ENCODE measurements around the gene CPA2. TPM values are rescaled to one million over a fixed set of nuclear protein-coding genes. Genes with fewer than 3 reads are reported as not detected.
"Not testable (repeated sequence)": the region's sequence is repeated elsewhere in the genome, so short reads cannot be mapped to it uniquely, and the experiment has no call there.

The CPA2 gene
- not detected in 2 replicates for total RNA-seq (2014; rRNA removed; shearing (Covaris generic))

DNA sequence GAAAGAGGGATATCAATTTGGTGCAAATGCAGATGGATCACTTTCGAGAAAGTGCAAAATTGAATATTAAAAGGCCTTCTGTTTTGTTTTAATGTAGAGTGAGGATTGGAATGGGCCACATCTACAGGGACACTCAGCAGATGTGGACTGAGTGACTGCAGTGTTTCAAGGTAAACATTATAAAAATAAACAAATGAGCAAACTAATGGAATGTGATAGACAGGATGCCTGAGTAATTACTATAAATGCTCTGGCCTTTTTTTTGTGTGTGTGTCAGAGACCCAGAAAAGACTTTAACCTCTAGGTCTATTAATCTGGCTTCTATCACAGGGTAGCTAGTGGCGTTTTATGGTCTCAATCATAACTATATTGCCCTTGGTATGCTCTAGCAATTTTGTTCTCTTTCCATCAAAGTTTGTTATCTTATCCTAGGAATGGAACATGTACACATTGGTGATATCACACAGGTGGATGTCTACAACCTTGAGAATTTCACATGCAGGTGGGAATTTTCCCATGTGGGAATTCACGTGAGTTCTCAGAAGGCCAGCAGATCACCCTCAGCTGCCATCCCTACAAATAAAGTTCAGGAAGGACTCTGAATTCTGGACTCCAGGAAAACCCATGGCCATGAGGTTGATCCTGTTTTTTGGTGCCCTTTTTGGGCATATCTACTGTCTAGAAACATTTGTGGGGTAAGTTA is at the start of gene CPA2:
Gene CPA2, plus strand, starts transcription at position 606 of the 703 bp plus-strand sequence. Its CDS starts 19 bp downstream, at position 625.
- no peak for DNase-seq (ENCODE audit: low read depth)

GRCh38 chr7:130218806-130219620 is 47.6 kb upstream of the CPA2 start:
- DNase-seq (ENCODE audit: low read depth): no peak

DNA sequence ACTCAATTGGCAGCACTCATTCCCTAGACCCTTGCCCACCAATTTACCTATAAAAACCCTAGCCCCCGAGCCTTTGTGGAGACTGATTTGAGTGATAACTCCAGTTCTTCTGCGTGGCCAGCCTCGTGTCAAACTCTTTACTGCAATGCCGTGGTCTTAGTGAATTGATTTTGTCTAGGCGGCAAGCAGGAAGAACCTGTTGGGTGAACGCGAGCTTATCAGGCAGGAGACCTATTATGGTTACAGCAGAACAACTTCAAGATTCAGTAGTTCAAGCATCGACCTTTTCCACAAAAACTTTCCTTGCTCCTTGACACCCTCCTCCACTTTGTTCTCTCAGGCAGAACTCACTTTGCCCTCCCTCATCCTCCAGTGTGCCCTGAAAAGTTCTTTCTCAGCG is 46.8 kb upstream of the CPA2 start:
- DNase-seq (ENCODE audit: low read depth): no peak

GRCh38 chr7:130221746-130222145 is 44.9 kb upstream of the CPA2 start:
- no peak for DNase-seq (ENCODE audit: low read depth)

DNA sequence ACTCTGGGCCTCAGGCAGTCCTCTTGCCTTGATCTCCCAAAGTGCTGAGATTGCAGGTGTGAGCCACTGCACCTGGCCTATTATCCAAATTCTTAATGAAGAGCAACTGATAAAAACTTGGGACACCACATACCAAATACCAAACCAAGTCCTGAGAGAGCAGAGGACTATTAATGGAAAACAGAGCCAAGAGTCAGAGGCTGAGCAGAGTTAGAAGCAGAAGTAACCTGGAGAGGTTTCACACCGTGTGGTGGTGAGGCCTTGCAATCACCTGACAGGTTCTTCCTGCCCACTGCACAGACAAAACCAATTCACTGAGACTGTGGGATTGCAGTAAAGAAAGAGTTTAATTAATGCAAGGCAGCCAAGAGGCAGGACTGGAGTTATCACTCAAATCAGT is 43.0 kb upstream of the CPA2 start:
- no peak for DNase-seq (ENCODE audit: low read depth)

GRCh38 chr7:130224210-130224609 is 42.5 kb upstream of the CPA2 start:
- no peak for DNase-seq (ENCODE audit: low read depth)

GRCh38 chr7:130224923-130225322 is 41.7 kb upstream of the CPA2 start:
- DNase-seq (ENCODE audit: low read depth): peak; percentile 40

- DNase-seq (ENCODE audit: low read depth): no peak
Observed at GRCh38 chr7:130226333-130226732, 40.3 kb upstream of the CPA2 start.

DNA sequence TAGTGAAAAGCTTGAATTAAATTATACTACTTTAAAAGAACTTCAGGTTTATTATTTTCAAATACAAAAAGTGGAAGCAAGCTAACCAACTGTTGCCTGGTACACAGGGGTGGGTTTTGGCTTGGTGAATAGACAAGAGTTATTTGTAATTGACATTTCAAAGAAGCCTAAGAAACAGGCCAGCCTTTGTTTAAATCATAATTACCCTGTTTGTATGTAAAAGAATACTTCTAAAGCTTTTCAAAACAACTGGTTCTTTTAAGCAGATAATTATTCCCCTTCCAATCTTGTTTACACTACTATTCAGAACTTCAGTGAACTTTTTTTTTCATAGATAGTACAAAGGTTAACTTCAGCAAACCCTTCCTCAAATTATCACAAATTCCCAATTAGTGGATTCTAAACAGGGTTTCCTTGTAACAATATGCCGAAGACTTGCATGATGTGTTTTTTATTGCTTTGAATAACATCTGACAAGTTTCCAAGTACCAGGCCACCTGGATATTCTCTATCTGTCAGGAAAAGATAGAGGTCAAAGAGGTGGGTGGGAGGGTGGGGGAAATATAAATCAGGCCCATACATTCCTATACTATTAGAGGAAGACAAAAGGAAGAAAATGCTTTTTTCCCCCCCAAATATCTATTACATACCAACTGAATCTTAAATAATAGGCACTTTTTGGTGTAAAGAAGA is 38.6 kb upstream of the CPA2 start:
- DNase-seq (ENCODE audit: low read depth): peak; percentile 26

DNA sequence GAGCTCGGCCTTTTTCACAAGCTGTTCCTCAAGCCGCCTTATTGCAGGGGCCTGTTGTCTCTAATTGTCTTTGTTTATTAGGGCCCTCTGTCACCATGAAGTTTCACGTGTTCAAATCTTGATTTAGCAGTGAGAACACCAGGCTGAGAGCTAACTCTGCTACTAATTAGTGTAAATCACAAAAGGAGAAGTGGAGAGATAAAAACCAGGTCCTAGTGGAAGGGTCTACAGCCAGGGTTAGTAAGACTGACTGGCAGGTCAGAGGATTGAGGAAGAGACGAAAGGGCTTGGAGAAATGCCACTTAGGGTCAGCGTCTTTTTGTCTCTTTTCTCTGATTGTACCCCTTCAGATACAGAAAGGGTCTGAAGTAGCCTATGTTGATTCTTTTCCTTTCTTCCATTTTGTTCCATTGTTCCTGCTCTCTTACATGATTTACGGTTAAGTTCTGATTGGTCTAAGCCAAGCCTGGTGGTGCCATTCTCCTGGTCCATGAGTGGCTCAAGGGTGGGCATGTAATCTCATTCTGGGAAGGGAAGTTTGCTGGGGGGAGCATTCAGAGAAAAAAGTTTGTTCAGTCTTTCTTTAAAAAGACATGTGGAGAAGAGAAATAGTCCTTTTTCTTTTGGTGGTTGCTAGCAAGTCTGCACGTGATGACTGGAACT is 37.7 kb upstream of the CPA2 start:
- DNase-seq (ENCODE audit: low read depth): no peak

DNA sequence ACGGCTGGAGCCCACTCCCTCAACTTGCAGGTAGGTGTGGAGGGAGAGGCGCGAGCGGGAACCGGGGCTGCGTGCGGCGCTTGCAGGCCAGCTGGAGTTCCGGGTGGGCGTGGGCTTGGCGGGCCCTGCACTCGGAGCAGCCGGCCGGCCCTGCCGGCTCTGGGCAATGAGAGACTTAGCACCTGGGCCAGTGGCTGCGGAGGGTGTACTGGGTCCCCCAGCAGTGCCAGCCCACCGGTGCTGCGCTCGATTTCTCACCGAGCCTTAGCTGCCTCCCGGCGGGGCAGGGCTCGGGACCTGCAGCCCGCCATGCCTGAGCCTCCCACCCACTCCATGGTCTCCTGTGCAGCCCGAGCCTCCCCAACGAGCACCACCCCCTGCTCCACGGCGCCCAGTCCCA is 36.7 kb upstream of the CPA2 start:
- DNase-seq (ENCODE audit: low read depth): not testable (repeated sequence)

DNA sequence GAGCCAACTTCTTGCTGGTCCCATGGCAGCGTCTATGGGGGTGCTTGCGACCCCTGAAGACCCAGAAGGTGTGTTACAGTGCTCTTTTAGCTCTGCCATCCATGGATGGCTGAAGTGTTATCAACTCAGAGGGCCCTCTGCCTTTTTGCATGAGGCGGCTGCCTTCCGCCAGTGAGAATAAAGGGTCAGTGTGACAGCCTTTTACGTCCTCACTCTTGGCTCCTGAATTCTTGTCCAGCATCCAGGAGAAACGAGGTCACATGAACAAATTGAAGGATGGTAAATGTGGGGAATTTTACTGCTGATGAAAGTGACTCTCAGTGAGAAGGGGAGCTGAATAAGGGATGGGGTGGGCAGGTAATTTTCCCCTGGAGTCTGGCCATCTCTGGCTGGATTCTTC is 34.9 kb upstream of the CPA2 start:
- no peak for DNase-seq (ENCODE audit: low read depth)

- no peak for DNase-seq (ENCODE audit: low read depth)
Observed at GRCh38 chr7:130232209-130232608, 34.5 kb upstream of the CPA2 start.

DNA sequence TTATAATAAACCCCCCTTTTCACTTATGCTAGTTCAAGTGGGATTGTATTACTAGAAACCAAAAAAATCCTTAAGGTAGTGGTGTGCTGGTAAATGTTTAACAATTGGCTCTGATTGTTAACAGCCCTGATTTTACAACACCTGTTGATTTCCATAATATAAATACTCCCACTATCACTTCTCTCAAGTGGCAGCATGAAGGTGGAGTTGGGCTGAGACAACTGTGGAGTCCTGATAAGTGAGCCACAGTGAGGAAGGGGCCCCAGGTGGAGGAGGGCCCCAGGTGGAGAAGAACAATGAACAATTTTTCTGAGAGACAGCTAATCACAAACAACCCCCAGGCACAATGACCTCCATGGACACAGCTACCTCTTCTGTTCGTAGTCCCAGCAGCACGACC is 32.6 kb upstream of the CPA2 start:
- DNase-seq (ENCODE audit: low read depth): no peak

DNA sequence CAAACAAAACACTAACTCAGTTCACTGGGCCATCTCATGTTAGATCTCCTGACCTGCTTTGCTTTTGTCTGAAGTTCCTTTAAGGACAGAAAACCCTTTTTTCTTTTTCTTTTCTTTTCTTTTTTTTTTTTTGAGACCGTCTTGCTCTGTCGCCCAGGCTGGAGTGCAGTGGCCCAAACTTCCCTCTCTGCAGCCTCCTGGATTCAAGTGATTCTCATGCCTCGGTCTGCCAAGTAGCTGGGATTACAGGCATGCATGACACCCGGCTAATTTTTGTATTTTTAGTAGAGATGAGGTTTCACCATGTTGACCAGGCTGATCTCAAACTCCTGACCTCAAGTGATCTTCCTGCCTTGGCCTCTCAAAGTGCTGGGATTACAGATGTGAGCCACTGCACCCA is 30.3 kb upstream of the CPA2 start:
- DNase-seq (ENCODE audit: low read depth): not testable (repeated sequence)

DNA sequence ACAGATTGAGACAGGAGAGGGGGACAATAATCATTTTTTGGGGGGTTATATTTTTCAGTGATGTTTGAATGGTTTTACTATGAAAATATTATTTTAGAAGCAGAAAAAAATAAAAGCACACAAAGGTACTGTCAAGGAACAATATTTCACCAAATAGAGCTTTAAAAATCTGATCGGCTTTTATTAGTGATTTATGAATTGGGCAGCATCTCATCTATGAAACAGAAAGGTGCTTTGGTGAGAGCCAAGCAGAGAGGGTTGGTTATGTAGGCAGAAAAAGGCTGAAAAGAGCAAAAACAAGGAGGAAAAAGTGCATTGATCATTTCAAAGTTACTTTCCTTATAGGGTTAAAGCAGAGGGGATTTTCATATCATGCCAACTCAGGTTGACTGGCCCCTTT is 26.4 kb upstream of the CPA2 start:
- DNase-seq (ENCODE audit: low read depth): no peak

DNA sequence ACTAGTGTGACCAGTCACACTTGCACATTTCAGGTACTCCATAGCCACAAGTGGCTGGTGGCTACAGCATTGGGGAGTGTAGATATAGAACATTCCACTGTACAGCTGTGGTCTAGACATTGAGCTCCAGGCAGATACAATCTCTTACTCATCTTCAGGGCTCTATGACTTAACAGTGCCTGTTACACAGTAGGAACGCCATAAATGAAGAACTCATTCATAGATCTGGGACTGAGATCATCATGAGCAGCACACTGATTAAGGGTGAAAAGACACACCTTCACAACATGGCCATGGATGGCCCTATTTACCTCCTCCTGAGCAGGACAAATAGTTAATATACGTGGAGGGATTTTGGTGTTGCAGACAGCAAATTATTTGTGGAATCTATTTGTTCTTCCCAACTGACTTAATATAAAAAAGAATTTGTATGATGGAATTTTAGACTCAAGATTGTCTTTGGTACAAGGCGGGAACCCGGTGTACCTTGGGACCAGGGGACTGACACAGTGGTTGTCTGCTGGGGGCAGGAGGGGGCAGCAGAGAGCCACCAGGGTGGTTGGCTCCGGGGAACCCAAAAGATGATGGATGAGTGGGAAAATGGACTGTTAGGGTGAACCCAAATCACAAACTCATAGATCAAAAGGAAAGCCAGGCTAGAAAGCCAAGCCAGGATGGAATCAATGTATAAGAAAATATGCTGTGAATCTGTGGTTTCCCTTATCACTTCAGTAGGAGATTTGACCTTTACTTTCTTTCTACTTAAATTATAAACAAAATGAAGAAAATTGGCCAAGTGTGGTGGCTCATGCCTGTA is 24.3 kb upstream of the CPA2 start:
- peak; percentile 90 for DNase-seq (ENCODE audit: low read depth)

GRCh38 chr7:130243486-130243885 is 23.2 kb upstream of the CPA2 start:
- peak; percentile 71 for DNase-seq (ENCODE audit: low read depth)

DNA sequence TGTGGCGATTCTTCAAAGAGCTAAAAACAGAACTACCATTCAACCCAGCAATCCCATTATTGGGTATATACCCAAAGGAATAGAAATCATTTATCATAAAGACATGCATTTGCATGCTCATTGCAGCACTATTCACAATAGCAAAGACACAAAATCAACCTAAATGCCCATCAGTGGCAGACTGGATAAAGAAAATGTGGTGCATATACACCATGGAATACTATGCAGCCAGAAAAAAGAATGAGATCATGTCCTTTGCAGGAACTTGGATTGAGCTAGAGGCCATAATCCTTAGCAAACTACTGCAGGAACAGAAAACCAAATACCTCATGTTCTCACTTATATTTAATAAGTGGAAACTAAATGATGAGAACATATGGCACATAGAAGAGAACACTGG is 20.2 kb upstream of the CPA2 start:
- not testable (repeated sequence) for DNase-seq (ENCODE audit: low read depth)

GRCh38 chr7:130248842-130249241 is 17.8 kb upstream of the CPA2 start:
- DNase-seq (ENCODE audit: low read depth): not testable (repeated sequence)

DNA sequence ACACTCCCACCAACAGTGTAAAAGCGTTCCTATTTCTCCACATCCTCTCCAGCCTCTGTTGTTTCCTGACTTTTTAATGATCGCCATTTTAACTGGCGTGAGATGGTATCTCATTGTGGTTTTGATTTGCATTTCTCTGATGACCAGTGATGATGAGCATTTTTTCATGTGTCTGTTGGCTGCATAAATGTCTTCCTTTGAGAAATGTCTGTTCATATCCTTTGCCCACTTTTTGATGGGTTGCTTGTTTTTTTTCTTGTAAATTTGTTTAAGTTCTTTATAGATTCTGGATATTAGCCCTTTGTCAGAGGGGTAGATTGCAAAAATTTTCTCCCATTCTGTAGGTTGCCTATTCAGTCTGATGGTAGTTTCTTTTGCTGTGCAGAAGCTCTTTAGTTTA is 17.0 kb upstream of the CPA2 start:
- DNase-seq (ENCODE audit: low read depth): not testable (repeated sequence)

All from RPMI7951 (cell line).